Stomach (tissue), 9 donors: Measurements from ENCODE around the gene TMEM51. TPM values are rescaled to one million over a fixed set of nuclear protein-coding genes. Genes with fewer than 3 reads are reported as not detected.
A peak's percentile ranks its signal among the peaks of the same experiment; 100 is the strongest.

Experiments
- DNase-seq, 2 donors: peaks; one replicate each; pipeline versions ENCODE4 v3.0.0 to v3.0.0-alpha.2; 2013 to 2019
- H3K27ac ChIP-seq, 5 donors: fragments of 200-600 bp in 4 of 5; sonication (generic) in 4 of 5; one replicate each; pipeline ENCODE4 v1.5.1; 2013 to 2019; ENCODE audit warnings: mild to moderate bottlenecking in 1 of 5, moderate library complexity in 1 of 5
- H3K27me3 ChIP-seq, 3 donors: fragments of 200-600 bp; sonication (generic); one replicate each; pipeline ENCODE4 v1.5.1; 2017 to 2019; ENCODE audit warnings: mixed run types in 1 of 3
- H3K36me3 ChIP-seq, 4 donors: fragments of 200-600 bp; sonication (generic); 1 replicate in 3 of 4; 2 replicates in 1 of 4; pipeline ENCODE4 v1.5.1; 2016 to 2019
- H3K4me1 ChIP-seq, 4 donors: fragments of 200-600 bp; sonication (generic); one replicate each; pipeline ENCODE4 v1.5.1; 2016 to 2019
- H3K4me3 ChIP-seq, 4 donors: fragments of 200-600 bp; sonication (generic) in 3 of 4; one replicate each; pipeline ENCODE4 v1.5.1; 2016 to 2019; ENCODE audit warnings: mild to moderate bottlenecking in 1 of 4
- H3K9me3 ChIP-seq, 4 donors: fragments of 200-600 bp; sonication (generic); one replicate each; pipeline ENCODE4 v1.5.1; 2016 to 2019
- EP300 ChIP-seq: sonication (generic); formaldehyde crosslinking; IDR thresholded peaks from one replicate; pipeline ENCODE4 v1.6.1; 2017; ENCODE audit warnings: antibody characterized with exemption
- POLR2A ChIP-seq, 4 donors: fragments of 450-650 bp; IDR thresholded peaks; one replicate each; pipeline ENCODE4 v1.6.1; 2016; ENCODE audit warnings: antibody characterized with exemption in 4 of 4, control low read depth in 2 of 4, mild to moderate bottlenecking in 1 of 4, moderate library complexity in 1 of 4
- POLR2AphosphoS5 ChIP-seq, 3 donors: sonication (generic); formaldehyde crosslinking; IDR thresholded peaks; one replicate each; pipeline ENCODE4 v1.6.1; 2016; ENCODE audit warnings: antibody characterized with exemption in 3 of 3
- WGBS, 5 donors: extraction: QIAGEN DNeasy Blood & Tissue Kit in 3 of 5; methylation state at CpG; one replicate each; pipeline versions ENCODE4 v1.1.5 to v1.1.7; 2013 to 2018; 5-methylcytosine and 5-hydroxymethylcytosine counted together
- intact Hi-C: fragments of 100-400 bp; cut with DNase I; formaldehyde crosslinking; loops from one replicate; pipeline ENCODE4 v1.15.1; 2023; ENCODE audit warnings: low total_unique reads
- polyA plus RNA-seq, 3 donors: library from polyadenylated mRNA; stranded (reverse); fragments of 200-250 nt; gene quantifications; one replicate each; pipeline ENCODE4 v1.2.3, GENCODE V29; 2013
- total RNA-seq, 5 donors: library from RNA; depleted of rRNA; stranded (reverse); fragments of >200 nt; gene quantifications; one replicate each; pipeline versions ENCODE4 v1.1.0 to v1.2.3, GENCODE V29; 2014 to 2016
- TF ChIP-seq, protein P1 (sequence below), 7 experiments: fragments of 450-650 bp in 4 of 7; fragments of 200-600 bp in 3 of 7; sonication (generic) in 3 of 7; IDR thresholded peaks; one replicate each; pipeline ENCODE4 v1.5.1; 2016 to 2019; ENCODE audit warnings: antibody characterized with exemption in 7 of 7, control low read depth in 2 of 7, mild to moderate bottlenecking in 1 of 7
- donor health status: healthy with polysubstance abuse.
- donor health status: Bipolar disorder and iron deficiency.
- donor health status: healthy.

Gene TMEM51
- total and polyA plus RNA-seq, 8 donors, result 1.2 to 32.2 (median 15.1) TPM

DNA sequence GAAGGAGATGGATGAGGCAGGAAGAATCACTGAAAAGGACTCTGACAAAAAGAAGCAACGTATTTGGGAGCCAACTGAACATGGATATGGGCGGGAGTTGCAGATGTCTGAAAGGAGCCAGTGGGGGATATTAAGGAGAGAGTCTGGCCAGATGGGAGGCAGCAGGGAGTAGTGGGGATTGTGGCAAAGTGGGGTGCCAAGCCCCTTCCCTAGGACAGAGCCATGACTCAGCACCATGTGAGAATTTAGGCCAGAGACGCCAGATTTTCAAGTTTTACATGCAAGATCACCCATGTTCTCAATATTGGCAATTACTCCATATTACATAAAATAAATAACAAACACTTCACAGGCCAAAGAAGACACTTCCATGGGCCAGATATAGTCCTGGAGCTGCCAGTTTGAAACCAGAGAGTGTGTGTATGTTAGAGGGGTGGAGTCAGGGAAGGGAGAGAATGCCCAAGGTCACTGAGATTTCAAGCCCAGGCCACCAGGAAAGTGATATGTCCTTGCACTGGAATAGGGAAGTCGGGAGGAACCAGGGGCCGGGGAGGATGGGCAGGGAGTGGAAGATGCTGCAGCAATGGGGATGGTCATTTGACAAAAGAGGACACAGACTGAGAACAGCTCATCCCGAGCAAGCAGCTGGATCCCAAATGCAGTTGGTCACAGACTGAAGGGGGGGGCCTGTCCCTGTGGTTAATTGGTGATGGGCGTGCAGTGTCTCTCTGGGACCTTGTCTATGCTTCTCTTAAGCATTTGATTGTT, 23.5 kb downstream of the TMEM51 start:
- Histone ChIP-seq H3K36me3 (no peaks in the 10 kb centered on the region), H3K4me3 (no peak overlapping the region), H3K27me3 (no peaks in the 10 kb centered on the region), H3K9me3 (no peaks in the 10 kb centered on the region), H3K27ac (peak overlapping the region; percentile 36 to 89 (median 78)), H3K4me1 (peaks cover 68 to 90% (median 87%) of the 10 kb centered on the region in 4 donors)
- 59 to 67% (median 60%) methylated on average over 7 of the region's 7 CpGs for WGBS, 5 donors
- intact Hi-C loops, result no loop called here
- no peak for DNase-seq
- TF ChIP-seq POLR2AphosphoS5 (IDR thresholded peaks at IDR 0.05), result no peak
- TF ChIP-seq POLR2A (IDR thresholded peaks at IDR 0.05), result no peak
- no peak for TF ChIP-seq EP300
- TF ChIP-seq, protein P1, sequence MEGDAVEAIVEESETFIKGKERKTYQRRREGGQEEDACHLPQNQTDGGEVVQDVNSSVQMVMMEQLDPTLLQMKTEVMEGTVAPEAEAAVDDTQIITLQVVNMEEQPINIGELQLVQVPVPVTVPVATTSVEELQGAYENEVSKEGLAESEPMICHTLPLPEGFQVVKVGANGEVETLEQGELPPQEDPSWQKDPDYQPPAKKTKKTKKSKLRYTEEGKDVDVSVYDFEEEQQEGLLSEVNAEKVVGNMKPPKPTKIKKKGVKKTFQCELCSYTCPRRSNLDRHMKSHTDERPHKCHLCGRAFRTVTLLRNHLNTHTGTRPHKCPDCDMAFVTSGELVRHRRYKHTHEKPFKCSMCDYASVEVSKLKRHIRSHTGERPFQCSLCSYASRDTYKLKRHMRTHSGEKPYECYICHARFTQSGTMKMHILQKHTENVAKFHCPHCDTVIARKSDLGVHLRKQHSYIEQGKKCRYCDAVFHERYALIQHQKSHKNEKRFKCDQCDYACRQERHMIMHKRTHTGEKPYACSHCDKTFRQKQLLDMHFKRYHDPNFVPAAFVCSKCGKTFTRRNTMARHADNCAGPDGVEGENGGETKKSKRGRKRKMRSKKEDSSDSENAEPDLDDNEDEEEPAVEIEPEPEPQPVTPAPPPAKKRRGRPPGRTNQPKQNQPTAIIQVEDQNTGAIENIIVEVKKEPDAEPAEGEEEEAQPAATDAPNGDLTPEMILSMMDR (IDR thresholded peaks at IDR 0.05), result no peak

DNA sequence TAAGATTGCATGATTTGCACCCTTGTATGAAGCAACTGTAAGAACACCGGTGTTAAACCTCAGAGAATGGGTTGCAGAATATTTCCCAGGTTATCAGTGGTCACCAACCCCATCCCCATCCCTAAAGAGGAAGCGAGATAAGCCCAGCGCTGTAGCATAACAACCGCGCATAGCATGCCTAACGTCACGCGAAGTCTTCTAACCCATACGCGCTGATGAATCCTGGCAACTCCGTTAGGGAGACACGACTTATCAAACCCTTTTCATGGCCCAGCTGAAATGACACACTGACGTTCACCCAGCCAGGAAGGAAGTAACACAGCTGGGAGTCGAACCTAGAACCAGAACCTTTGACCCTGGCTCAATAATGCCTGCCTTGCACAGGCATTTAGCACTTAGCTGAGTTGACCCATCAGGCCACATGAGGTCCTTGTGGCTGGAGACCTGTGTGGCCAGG, 24.2 kb downstream of the TMEM51 start:
- TF ChIP-seq EP300 (no peak), POLR2A (IDR thresholded peaks at IDR 0.05) (no peak), POLR2AphosphoS5 (IDR thresholded peaks at IDR 0.05) (no peak)
- TF ChIP-seq, protein P1 (IDR thresholded peaks at IDR 0.05), result no peak
- 47 to 70% (median 54%) methylated on average over 13 to 14 of the region's 14 CpGs for WGBS, 5 donors
- H3K36me3 ChIP-seq, result no peaks in the 10 kb centered on the region
- DNase-seq, result peak in 1 of 2 donors; percentile 59
- no peaks in the 10 kb centered on the region for H3K27me3 ChIP-seq
- no peak overlapping the region for H3K4me3 ChIP-seq
- intact Hi-C loops, result no loop called here
- H3K4me1 ChIP-seq, result peaks cover 62 to 90% (median 86%) of the 10 kb centered on the region in 4 donors
- peak overlapping the region; percentile 71 to 89 (median 81) for H3K27ac ChIP-seq
- H3K9me3 ChIP-seq, result no peaks in the 10 kb centered on the region

DNA sequence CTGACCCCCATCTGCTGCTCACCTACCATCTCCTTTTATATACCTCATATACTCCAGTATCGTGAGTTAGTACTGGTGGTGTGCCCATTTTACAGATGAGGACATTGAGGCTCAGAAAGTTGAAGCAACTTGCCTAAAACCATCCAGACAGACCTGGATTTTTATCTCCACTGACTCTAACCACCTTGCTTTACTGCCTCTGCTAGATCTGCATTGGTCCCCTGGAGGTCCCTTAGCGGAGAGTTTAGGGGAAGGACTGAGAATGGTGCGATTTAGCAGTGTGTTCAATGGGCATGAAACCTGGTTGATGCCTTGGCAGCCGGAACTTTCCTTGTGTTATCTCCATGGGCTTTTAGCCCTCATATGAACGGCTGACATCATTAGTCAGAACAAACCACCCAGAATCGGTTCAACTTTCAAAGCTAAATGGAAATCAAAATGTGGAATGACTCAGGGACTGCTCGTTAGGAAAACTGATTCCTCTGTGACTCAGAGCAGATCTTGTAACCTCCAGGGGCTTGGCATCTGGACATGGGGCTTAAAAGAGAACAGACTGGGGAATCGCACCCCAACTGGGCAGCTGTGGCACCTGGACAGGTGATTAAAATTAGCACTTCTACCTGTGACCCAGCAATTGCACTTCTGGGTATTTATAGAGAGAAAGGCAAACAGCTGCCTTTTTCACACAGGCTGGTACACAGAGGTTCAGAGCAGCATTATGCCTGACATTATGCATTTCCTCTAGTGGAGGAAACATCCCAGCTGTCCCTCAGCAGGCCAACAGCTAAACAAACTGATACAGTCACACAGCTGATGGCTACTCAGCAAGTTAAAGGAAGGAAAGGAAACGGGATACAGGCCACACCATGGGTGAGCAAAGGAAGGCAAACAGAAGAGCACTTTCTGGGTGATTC, 25.3 kb downstream of the TMEM51 start:
- Histone ChIP-seq H3K4me3 (no peak overlapping the region), H3K27ac (peak overlapping the region; percentile 71 to 89 (median 81)), H3K36me3 (no peaks in the 10 kb centered on the region), H3K9me3 (no peaks in the 10 kb centered on the region), H3K4me1 (peaks cover 53 to 87% (median 80%) of the 10 kb centered on the region in 4 donors), H3K27me3 (no peaks in the 10 kb centered on the region)
- intact Hi-C loops, result no loop called here
- peak; percentile 50 to 88 (median 69) for TF ChIP-seq POLR2AphosphoS5 (IDR thresholded peaks at IDR 0.05)
- TF ChIP-seq, protein P1 (IDR thresholded peaks at IDR 0.05), result no peak
- DNase-seq, result peak in 1 of 2 donors; percentile 85
- WGBS, 5 donors, result 30 to 38% (median 36%) methylated on average over 9 of the region's 9 CpGs

DNA sequence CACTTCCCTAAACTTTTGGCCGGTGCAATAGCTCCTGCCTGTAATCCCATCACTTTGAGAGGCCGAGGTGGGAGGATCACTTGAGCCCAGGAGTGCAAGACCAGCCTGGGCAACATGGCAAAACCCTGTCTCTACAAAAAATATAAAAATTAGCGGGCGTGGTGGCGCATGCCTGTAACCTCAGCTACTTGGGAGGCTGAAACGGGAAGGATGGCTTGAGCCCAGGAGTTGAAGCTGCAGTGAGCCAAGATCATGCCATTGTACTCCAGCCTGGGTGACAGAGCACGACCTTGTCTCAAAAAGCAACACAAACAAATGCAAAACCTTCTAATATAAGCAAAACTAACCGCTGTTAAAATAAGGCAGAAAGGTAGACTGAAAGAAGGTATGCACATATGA, 25.9 kb downstream of the TMEM51 start:
- no peaks in the 10 kb centered on the region for H3K27me3 ChIP-seq
- no peaks in the 10 kb centered on the region for H3K9me3 ChIP-seq
- H3K4me3 ChIP-seq, result no peak overlapping the region
- no peaks in the 10 kb centered on the region for H3K36me3 ChIP-seq
- peak overlapping the region; percentile 71 to 89 (median 81) for H3K27ac ChIP-seq
- intact Hi-C loops, result no loop called here
- 61 to 74% (median 71%) methylated on average over 8 of the region's 8 CpGs for WGBS, 5 donors
- H3K4me1 ChIP-seq, result peaks cover 47 to 87% (median 78%) of the 10 kb centered on the region in 4 donors
- no peak for TF ChIP-seq POLR2A (IDR thresholded peaks at IDR 0.05)
- TF ChIP-seq POLR2AphosphoS5 (IDR thresholded peaks at IDR 0.05), result no peak
- TF ChIP-seq EP300, result no peak
- TF ChIP-seq, protein P1 (IDR thresholded peaks at IDR 0.05), result no peak
- DNase-seq, result no peak
